HG03342 (cell line): Measurements from ENCODE around the gene EXOSC1.
"Not testable (repeated sequence)": the region's sequence is repeated elsewhere in the genome, so short reads cannot be mapped to it uniquely, and the experiment has no call there.

ENCODE experiments used
- ATAC-seq: cut with Tn5 transposase; IDR thresholded peaks from one replicate; pipeline ENCODE4 v1.9.1; 2021; ENCODE audit warnings: mild to moderate bottlenecking, moderate library complexity; ENCODE audit not compliant: unreplicated experiment

EXOSC1 gene

GRCh38 chr10:97459933-97460332 is 14.1 kb upstream of the EXOSC1 start:
- ATAC-seq, result no peak

GRCh38 chr10:97459111-97459510 is 13.3 kb upstream of the EXOSC1 start:
- ATAC-seq, result no peak

- ATAC-seq, result no peak
Observed at GRCh38 chr10:97456686-97457065, 10.9 kb upstream of the EXOSC1 start.

- ATAC-seq, result no peak
Observed at GRCh38 chr10:97456034-97456685, 10.4 kb upstream of the EXOSC1 start.

- no peak for ATAC-seq
Observed at GRCh38 chr10:97454330-97455036, 8.7 kb upstream of the EXOSC1 start.

GRCh38 chr10:97452352-97452751 is 6.5 kb upstream of the EXOSC1 start:
- no peak for ATAC-seq

GRCh38 chr10:97451605-97452004 is 5.8 kb upstream of the EXOSC1 start:
- ATAC-seq, result no peak

GRCh38 chr10:97450828-97451227 is 5.0 kb upstream of the EXOSC1 start:
- no peak for ATAC-seq

GRCh38 chr10:97445357-97445721 is 467 bp downstream of the EXOSC1 start:
- no peak for ATAC-seq

- no peak for ATAC-seq
Observed at GRCh38 chr10:97444212-97444611, 1.6 kb downstream of the EXOSC1 start.

- ATAC-seq, result no peak
Observed at GRCh38 chr10:97442277-97442676, 3.5 kb downstream of the EXOSC1 start.

GRCh38 chr10:97435211-97435610 is 10.6 kb downstream of the EXOSC1 start:
- no peak for ATAC-seq

GRCh38 chr10:97434557-97434956 is 11.2 kb downstream of the EXOSC1 start:
- ATAC-seq, result no peak

- ATAC-seq, result no peak
Observed at GRCh38 chr10:97434055-97434454, 11.8 kb downstream of the EXOSC1 start.

GRCh38 chr10:97428572-97428981 is 17.2 kb downstream of the EXOSC1 start:
- ATAC-seq, result no peak

GRCh38 chr10:97427571-97428179 is 18.1 kb downstream of the EXOSC1 start:
- ATAC-seq, result no peak

- ATAC-seq, result no peak
Observed at GRCh38 chr10:97426776-97427570, 18.8 kb downstream of the EXOSC1 start.

GRCh38 chr10:97425964-97426775 is 19.6 kb downstream of the EXOSC1 start, which contains the start of gene PGAM1:
Gene PGAM1, plus strand, starts transcription at chr10:97426191. Its CDS starts 117 bp downstream, at chr10:97426308.
- peak; percentile 78 for ATAC-seq

- not testable (repeated sequence) for ATAC-seq
Observed at GRCh38 chr10:97423757-97424098, 22.1 kb downstream of the EXOSC1 start.

- ATAC-seq, result no peak
Observed at GRCh38 chr10:97416565-97416964, 29.2 kb downstream of the EXOSC1 start.

GRCh38 chr10:97412891-97413304 is 32.9 kb downstream of the EXOSC1 start:
- ATAC-seq, result no peak
